T-helper 1 cell treated with Interleukin-12 subunit alpha and Interleukin-12 subunit beta and Interleukin-4 antibody, amounts not matched to agents 30 ng/mL and 1 ng/mL, for 36 hours (primary cell): Measurements from ENCODE around the gene CSF1. TPM values are rescaled to one million over a fixed set of nuclear protein-coding genes. Genes with fewer than 3 reads are reported as not detected.
"Not testable (repeated sequence)": the region's sequence is repeated elsewhere in the genome, so short reads cannot be mapped to it uniquely, and the experiment has no call there.

Source experiments
- intact Hi-C: fragments of 100-400 bp; cut with micrococcal nuclease; formaldehyde crosslinking; loops from one replicate; pipeline ENCODE4 v1.15.1; 2024
- total RNA-seq: library from RNA; stranded (reverse); gene quantifications from 2 replicates; pipeline ENCODE4 v1.2.3, GENCODE V29; 2022

Gene CSF1
- total RNA-seq, 1 donor from 2014 or later, result 216 TPM

- intact Hi-C loops, result no loop called here
Observed at GRCh38 chr1:109931911-109932636, 21.4 kb downstream of the CSF1 start.

- intact Hi-C loops, result no loop called here
Observed at GRCh38 chr1:109932679-109933078, 22.0 kb downstream of the CSF1 start.

- intact Hi-C loops, result no loop called here
Observed at GRCh38 chr1:109933856-109934711, 23.4 kb downstream of the CSF1 start.

DNA sequence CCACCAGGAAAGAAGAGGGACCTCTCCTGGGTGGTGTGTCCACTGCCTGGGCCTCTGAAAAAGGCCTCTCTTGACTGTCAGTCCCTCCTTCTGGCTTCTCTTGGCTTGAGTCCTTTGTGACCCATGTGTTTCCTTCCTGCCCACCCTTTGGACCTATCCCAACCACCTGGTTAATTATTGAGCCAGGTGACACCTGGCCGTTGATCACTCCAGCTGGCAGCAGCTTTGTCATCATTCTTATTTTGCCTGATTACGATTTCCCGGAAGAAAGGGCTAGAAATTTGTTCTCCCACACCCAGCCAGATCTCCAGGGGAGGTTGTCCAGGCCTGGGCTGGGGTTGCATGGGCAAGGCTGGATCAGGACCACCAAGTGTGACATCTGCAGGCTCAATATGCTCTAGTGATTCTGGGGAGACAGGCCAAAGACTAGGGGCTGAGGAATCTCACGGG, 24.8 kb downstream of the CSF1 start:
- intact Hi-C loops, result no loop called here

DNA sequence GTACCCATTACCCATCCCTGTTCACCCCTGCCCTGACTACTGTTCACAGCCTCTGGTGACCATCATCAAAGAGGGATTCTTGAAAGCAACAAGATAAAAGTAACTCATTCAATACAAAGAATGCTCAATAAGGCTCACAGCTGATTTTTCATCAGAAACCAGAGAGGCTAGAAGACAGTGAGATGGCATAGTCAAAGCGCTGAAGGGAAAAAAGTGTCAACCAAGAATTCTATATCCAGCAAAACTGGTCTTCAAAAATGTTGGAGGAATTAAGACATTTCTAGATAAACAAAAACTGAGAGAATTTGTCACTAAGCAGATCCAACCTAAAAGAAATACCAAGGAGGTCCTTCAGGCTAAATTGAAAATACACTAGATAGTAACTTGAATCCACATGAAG, 27.1 kb downstream of the CSF1 start:
- intact Hi-C loops, result no loop called here

DNA sequence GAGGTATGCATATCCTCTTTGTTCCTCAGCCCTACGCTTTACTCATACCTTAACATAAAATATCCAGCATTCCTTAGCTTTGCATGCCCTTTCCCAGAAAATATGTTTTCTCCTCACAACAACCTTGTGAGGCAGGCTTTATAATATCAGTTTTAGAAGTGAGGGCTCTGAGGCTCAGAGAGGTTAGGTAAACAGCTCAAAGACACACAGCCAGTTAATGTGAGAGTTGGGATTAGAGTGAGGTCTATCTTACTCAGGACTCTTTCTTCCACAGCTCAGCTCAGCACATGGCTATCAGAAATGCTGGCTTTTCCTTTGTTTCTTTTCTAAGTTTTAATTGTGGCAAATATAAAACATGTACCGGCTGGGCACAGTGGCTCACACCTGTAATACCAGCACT, 27.9 kb downstream of the CSF1 start:
- intact Hi-C loops, result no loop called here

- intact Hi-C loops, result no loop called here
Observed at GRCh38 chr1:109942434-109942833, 31.8 kb downstream of the CSF1 start.

DNA sequence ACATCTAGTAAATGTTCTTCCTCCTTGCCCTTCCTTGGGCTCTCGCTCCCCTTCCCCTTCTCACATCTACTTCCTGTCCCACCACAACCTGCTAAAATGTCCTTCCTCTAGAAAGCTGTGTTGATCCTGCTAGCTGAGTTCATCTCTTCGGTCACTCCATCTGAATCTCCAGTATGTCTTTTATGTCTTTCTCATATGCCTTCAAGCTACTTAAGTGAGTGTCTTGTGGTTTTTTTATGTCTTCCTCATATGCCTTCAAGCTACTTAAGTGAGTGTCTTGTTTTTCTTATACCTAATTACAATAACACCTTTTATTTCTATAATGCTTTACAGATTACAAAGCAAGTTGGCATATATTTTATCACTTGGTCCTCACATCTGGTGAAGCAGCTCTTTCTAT, 33.9 kb downstream of the CSF1 start:
- intact Hi-C loops, result no loop called here

- intact Hi-C loops, result no loop called here
Observed at GRCh38 chr1:109946511-109946910, 35.9 kb downstream of the CSF1 start.

GRCh38 chr1:109947582-109948284, 37.1 kb downstream of the CSF1 start:
- intact Hi-C loops, result no loop called here

GRCh38 chr1:109948285-109948630, 37.6 kb downstream of the CSF1 start:
- intact Hi-C loops, result no loop called here

- intact Hi-C loops, result no loop called here
Observed at GRCh38 chr1:109950038-109950437, 39.4 kb downstream of the CSF1 start.

- intact Hi-C loops, result no loop called here
Observed at GRCh38 chr1:109950509-109950908, 39.9 kb downstream of the CSF1 start.

DNA sequence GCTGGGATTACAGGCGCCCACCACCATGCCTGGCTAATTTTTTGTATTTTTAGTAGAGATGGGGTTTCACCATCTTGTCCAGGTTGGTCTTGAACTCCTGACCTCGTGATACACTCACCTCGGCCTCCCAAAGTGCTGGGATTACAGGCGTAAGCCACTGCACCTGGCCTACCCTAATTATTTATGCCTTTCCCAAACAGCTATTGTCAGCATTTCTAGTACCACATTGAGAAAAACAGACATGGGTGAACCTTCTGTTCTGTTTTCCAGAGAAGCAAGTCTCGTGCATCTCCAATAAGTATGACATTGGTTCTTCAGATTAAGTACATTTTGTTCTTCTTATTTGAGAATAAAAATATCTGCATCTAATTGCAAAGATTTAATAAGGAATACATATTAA, 40.9 kb downstream of the CSF1 start:
- intact Hi-C loops, result not testable (repeated sequence)

DNA sequence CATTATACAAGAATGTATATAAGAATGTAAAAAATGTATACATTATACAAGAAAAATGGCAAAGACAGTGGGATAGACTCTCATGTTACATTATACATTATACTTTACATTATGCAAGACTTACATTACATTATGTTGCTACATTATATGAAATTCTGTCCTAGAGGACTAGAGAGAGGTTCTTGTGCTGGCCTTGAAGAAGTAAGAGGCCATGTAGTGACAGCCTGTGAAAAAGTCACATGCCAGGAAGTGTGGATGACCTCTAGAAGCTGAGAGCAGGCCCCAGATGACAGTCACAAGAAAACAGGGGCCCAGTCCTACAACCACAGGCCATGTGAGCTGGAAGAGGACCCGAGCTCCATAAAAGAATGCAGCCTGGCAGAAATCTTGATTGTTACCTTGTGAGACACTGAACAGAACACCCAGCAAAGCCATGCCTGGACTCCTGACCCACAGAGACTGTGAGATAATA, 43.4 kb downstream of the CSF1 start:
- intact Hi-C loops, result no loop called here

- intact Hi-C loops, result no loop called here
Observed at GRCh38 chr1:109959632-109959973, 49.0 kb downstream of the CSF1 start.

DNA sequence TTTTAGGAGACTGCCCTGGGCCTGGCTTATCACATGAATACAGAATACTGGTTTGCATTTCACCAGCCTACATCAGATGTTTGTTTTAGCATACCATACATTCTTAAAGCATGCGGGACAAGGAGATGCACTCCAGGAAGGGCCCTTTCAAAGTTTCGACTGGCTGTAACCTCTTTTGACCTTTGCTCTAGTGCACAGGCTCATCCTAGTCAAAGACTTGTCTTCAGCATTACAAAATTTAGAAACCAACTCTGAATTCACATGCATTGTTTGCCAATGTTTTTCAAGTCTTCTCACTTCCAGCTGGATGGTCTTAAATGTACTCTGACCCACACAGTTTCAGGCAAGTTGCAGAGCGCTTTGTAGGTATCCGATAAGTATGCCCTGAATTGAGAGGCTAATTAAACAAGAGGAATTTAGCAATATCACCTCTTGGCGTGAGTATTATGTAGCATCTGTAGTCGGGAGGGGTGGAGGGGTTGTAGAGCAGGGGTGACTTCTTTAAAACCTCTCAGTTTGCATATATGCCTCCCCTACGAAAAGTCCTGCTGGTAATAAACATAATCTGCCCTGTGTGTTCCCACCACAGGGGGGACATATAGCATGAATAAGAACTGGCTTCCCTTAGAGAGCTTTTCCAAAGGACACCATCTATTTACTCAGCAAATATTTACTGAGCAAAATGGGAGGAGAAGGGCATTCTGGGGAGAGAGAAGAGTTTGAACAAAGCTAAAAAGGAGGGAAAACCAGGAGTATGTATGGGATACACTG, 49.5 kb downstream of the CSF1 start:
- intact Hi-C loops, result no loop called here

DNA sequence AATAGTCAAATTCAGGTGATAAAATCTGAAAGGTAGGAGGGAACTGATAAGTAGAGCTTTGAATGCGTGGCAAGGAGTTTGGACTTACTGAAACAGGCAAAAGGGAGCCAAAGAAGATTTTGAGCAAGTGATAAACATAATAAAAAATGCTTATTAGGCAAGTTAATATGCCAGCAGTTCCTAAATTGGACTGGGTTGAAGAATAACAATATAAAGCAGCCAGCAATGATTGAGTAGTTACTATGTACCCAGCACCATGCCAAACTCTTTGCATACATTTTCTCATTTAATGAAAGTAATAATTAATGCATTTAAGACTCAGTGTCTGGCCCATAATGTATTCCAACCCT, 50.1 kb downstream of the CSF1 start:
- intact Hi-C loops, result no loop called here

- intact Hi-C loops, result no loop called here
Observed at GRCh38 chr1:109963864-109964263, 53.2 kb downstream of the CSF1 start.

DNA sequence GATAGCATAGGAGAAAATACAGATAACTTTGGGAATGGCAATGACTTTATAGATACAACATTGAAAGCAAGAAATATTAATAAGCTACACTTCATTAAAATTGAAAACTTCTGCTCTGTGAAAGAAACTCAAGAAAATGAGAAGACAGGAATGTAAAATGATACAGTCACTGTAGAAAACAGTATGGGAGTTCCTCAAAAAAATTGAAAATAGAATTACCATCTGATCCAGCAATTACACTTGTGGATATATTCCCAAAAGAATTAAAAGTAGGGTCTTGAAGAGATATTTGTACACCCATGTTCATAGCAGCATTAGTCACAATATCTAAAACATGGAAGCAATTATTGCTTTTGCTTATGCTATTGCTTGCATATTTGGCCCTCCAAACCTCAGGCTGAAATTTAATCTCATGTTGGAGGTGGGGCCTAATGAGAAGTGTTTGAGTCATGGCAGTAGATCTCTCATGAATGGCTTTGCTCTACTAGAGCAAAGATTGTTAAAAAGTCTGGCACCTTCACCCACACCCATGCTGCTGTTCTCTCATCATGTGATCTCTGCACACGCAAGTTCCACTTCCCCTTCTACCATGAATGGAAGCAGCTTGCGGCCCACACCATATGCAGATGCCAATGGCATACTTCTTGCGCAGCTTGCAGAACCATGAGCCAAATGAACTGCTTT, 58.6 kb downstream of the CSF1 start:
- intact Hi-C loops, result no loop called here

DNA sequence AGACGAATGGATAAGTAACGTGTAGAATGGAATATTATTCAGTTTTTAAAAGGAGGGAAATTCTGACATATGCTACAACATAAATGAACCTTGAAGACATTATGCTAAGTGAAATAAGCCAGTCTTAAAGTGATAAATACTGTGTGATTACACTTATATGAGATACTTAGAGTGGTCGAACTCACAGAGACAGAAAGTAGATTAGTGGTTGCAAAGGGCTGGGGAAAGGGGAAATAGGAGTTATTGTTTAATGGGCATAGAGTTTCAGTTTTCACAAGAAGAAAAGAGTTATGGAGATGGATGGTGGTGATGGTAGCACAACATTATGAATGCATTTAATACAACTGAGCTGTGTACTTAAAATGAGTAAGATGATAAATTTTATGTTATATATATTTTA, 59.3 kb downstream of the CSF1 start:
- intact Hi-C loops, result no loop called here
